Smooth muscle cell (in vitro differentiated cells): Measurements from ENCODE around the gene CHMP4B. TPM values are rescaled to one million over a fixed set of nuclear protein-coding genes. Genes with fewer than 3 reads are reported as not detected.
A peak's percentile ranks its signal among the peaks of the same experiment; 100 is the strongest.

Experiments
- DNase-seq: peaks from one replicate; lab custom pipeline; 2025; ENCODE audit not compliant: unreplicated experiment; lab: John Stamatoyannopoulos, UW
- H2AFZ ChIP-seq: fragments of 200-600 bp; sonication (generic); 2 replicates; pipeline ENCODE4 v1.6.0; 2016; ENCODE audit warnings: antibody characterized with exemption, low read depth, mild to moderate bottlenecking
- H3F3A ChIP-seq: fragments of 200-600 bp; sonication (generic); 2 replicates; pipeline ENCODE4 v1.6.0; 2017; ENCODE audit warnings: antibody characterized with exemption, low read depth
- H3K27ac ChIP-seq: fragments of 200-600 bp; sonication (generic); 2 replicates; pipeline ENCODE4 v1.5.1; 2016; ENCODE audit warnings: low read depth, mild to moderate bottlenecking
- H3K27me3 ChIP-seq: fragments of 200-600 bp; sonication (generic); 2 replicates; pipeline ENCODE4 v1.6.1; 2016; ENCODE audit warnings: low read depth, mild to moderate bottlenecking
- H3K36me3 ChIP-seq: fragments of 200-600 bp; sonication (generic); 2 replicates; pipeline ENCODE4 v1.5.1; 2016; ENCODE audit warnings: low read depth
- H3K4me1 ChIP-seq: fragments of 200-600 bp; sonication (generic); 2 replicates; pipeline ENCODE4 v1.5.1; 2016; ENCODE audit warnings: low read depth
- H3K4me2 ChIP-seq: fragments of 200-600 bp; sonication (generic); 2 replicates; pipeline ENCODE4 v1.6.0; 2016; ENCODE audit warnings: mild to moderate bottlenecking
- H3K4me3 ChIP-seq: fragments of 200-600 bp; sonication (generic); 2 replicates; pipeline ENCODE4 v1.5.1; 2016; ENCODE audit warnings: mild to moderate bottlenecking
- H3K79me2 ChIP-seq: fragments of 200-600 bp; sonication (generic); 2 replicates; pipeline ENCODE4 v1.6.0; 2016; ENCODE audit warnings: low read depth, mild to moderate bottlenecking
- H3K9ac ChIP-seq: fragments of 200-600 bp; sonication (generic); 2 replicates; pipeline ENCODE4 v1.6.0; 2016; ENCODE audit warnings: low read depth
- H3K9me3 ChIP-seq: fragments of 200-600 bp; sonication (generic); replicated peaks from 2 replicates; pipeline ENCODE4 v1.5.1; 2016; ENCODE audit warnings: low read depth
- H4K20me1 ChIP-seq: fragments of 200-600 bp; sonication (generic); 2 replicates; pipeline ENCODE4 v1.6.0; 2016; ENCODE audit warnings: low read depth
- CTCF ChIP-seq: fragments of 200-600 bp; sonication (generic); IDR thresholded peaks from 2 replicates; pipeline ENCODE4 v1.5.1; 2017; ENCODE audit warnings: borderline replicate concordance, mild to moderate bottlenecking, antibody characterized with exemption; ENCODE audit not compliant: insufficient read depth, poor library complexity, severe bottlenecking
- WGBS: methylation state at CpG from one replicate; pipeline ENCODE4 v1.1.7; 2016; ENCODE audit warnings: low lambda C conversion rate; 5-methylcytosine and 5-hydroxymethylcytosine counted together
- polyA plus RNA-seq: library from polyadenylated mRNA; unstranded; fragments of >200 nt; fragmentation: Nextera tagmentation; extraction: Ambion mirVana; gene quantifications from 2 replicates; pipeline ENCODE4 v1.2.1, GENCODE V29; 2016
- total RNA-seq: library from RNA; depleted of rRNA; stranded (reverse); fragments of >200 nt; gene quantifications from 2 replicates; pipeline ENCODE4 v1.2.3, GENCODE V29; 2014

The CHMP4B gene
- total and polyA plus RNA-seq, 2 experiments from 2014 or later: 6.2 to 49.4 TPM

- H3K4me1 ChIP-seq: peaks cover 4% of the 10 kb centered on the region
- no peak overlapping the region for H3K4me3 ChIP-seq
- no peaks in the 10 kb centered on the region for H3F3A ChIP-seq
- DNase-seq: no peak
- no peaks in the 10 kb centered on the region for H3K9me3 ChIP-seq
- peaks cover 98% of the 10 kb centered on the region for H3K79me2 ChIP-seq
- no peak for TF ChIP-seq CTCF
- H4K20me1 ChIP-seq: peaks cover 100% of the 10 kb centered on the region
- H3K27me3 ChIP-seq: no peaks in the 10 kb centered on the region
- no peak overlapping the region for H2AFZ ChIP-seq
- no peak overlapping the region for H3K9ac ChIP-seq
- WGBS: 92% methylated on average over 3 of the region's 3 CpGs
- no peaks in the 10 kb centered on the region for H3K36me3 ChIP-seq
- H3K4me2 ChIP-seq: peak overlapping the region; percentile 7
- no peak overlapping the region for H3K27ac ChIP-seq
These were observed 31.2 kb downstream of the CHMP4B start for GRCh38 chr20:33842346-33842745.

GRCh38 chr20:33843050-33843449 lies 31.9 kb downstream of the CHMP4B start:
- Histone ChIP-seq H3K4me2 (peak overlapping the region; percentile 2), H3K79me2 (peaks cover 98% of the 10 kb centered on the region), H4K20me1 (peaks cover 100% of the 10 kb centered on the region), H3K27ac (no peak overlapping the region), H2AFZ (no peak overlapping the region), H3K9me3 (no peaks in the 10 kb centered on the region), H3K27me3 (no peaks in the 10 kb centered on the region), H3K9ac (no peak overlapping the region), H3F3A (no peaks in the 10 kb centered on the region), H3K4me3 (no peak overlapping the region), H3K4me1 (peaks cover 4% of the 10 kb centered on the region), H3K36me3 (no peaks in the 10 kb centered on the region)
- 47% methylated on average over 1 of the region's 1 CpG for WGBS
- DNase-seq: no peak
- TF ChIP-seq CTCF: no peak

GRCh38 chr20:33843854-33844253 lies 32.7 kb downstream of the CHMP4B start:
- peaks cover 100% of the 10 kb centered on the region for H4K20me1 ChIP-seq
- H3K27ac ChIP-seq: no peak overlapping the region
- peak overlapping the region; percentile 2 for H3K4me2 ChIP-seq
- H3K4me1 ChIP-seq: peaks cover 4% of the 10 kb centered on the region
- 75% methylated on average over 4 of the region's 4 CpGs for WGBS
- no peak overlapping the region for H2AFZ ChIP-seq
- H3K4me3 ChIP-seq: no peak overlapping the region
- H3F3A ChIP-seq: no peaks in the 10 kb centered on the region
- H3K79me2 ChIP-seq: peaks cover 96% of the 10 kb centered on the region
- TF ChIP-seq CTCF: no peak
- H3K9ac ChIP-seq: no peak overlapping the region
- no peak for DNase-seq
- no peaks in the 10 kb centered on the region for H3K27me3 ChIP-seq
- no peaks in the 10 kb centered on the region for H3K9me3 ChIP-seq
- H3K36me3 ChIP-seq: no peaks in the 10 kb centered on the region

- Histone ChIP-seq H3K27me3 (no peaks in the 10 kb centered on the region), H3K79me2 (peaks cover 88% of the 10 kb centered on the region), H3K9me3 (no peaks in the 10 kb centered on the region), H3K36me3 (no peaks in the 10 kb centered on the region), H3K4me2 (no peak overlapping the region), H3K4me3 (no peak overlapping the region), H4K20me1 (peaks cover 100% of the 10 kb centered on the region), H2AFZ (no peak overlapping the region), H3K9ac (no peak overlapping the region), H3F3A (no peaks in the 10 kb centered on the region), H3K27ac (no peak overlapping the region), H3K4me1 (peaks cover 4% of the 10 kb centered on the region)
- WGBS: 80% methylated on average over 6 of the region's 6 CpGs
- TF ChIP-seq CTCF: no peak
- DNase-seq: no peak
These were observed 35.3 kb downstream of the CHMP4B start for GRCh38 chr20:33846291-33846935.
